Activated T-helper 1 cell treated with anti-CD3 and anti-CD28 coated beads, Interleukin-12 subunit alpha, Interleukin-12 subunit beta, Interleukin-2, Interleukin-4 antibody, amounts not matched to agents 30 ng/mL and 10 ng/mL and 1 ng/mL, durations not matched to agents 14 hours and 24 hours and 36 hours (primary cell): ENCODE data around the gene KRT4. TPM values are rescaled to one million over a fixed set of nuclear protein-coding genes. Genes with fewer than 3 reads are reported as not detected.
A peak's percentile ranks its signal among the peaks of the same experiment; 100 is the strongest.

Experiments used
- DNase-seq: peaks from one replicate; pipeline ENCODE4 v3.0.0; 2021; ENCODE audit warnings: low spot score
- H3K27ac Mint-ChIP-seq: one replicate; pipeline ENCODE4 v1.8.0; 2021; ENCODE audit warnings: mild to moderate bottlenecking, mixed read lengths
- H3K27me3 Mint-ChIP-seq: one replicate; pipeline ENCODE4 v1.8.0; 2022; ENCODE audit warnings: mild to moderate bottlenecking, moderate library complexity, mixed read lengths; ENCODE audit not compliant: insufficient read depth
- H3K36me3 Mint-ChIP-seq: one replicate; pipeline ENCODE4 v1.8.0; 2021; ENCODE audit warnings: low read depth, mixed read lengths
- H3K4me1 Mint-ChIP-seq: one replicate; pipeline ENCODE4 v1.8.0; 2021; ENCODE audit warnings: low read depth, mixed read lengths
- H3K4me3 Mint-ChIP-seq: one replicate; pipeline ENCODE4 v1.8.0; 2021; ENCODE audit warnings: mild to moderate bottlenecking, moderate library complexity, mixed read lengths
- H3K9me3 Mint-ChIP-seq: one replicate; pipeline ENCODE4 v1.8.0; 2021; ENCODE audit warnings: mixed read lengths
- intact Hi-C: fragments of 100-400 bp; cut with micrococcal nuclease; formaldehyde crosslinking; loops from one replicate; pipeline ENCODE4 v1.15.1; 2024
- total RNA-seq: library from RNA; stranded (reverse); gene quantifications from 2 replicates; pipeline ENCODE4 v1.2.3, GENCODE V29; 2022

Gene KRT4
- total RNA-seq, 1 donor from 2014 or later = not detected

DNA sequence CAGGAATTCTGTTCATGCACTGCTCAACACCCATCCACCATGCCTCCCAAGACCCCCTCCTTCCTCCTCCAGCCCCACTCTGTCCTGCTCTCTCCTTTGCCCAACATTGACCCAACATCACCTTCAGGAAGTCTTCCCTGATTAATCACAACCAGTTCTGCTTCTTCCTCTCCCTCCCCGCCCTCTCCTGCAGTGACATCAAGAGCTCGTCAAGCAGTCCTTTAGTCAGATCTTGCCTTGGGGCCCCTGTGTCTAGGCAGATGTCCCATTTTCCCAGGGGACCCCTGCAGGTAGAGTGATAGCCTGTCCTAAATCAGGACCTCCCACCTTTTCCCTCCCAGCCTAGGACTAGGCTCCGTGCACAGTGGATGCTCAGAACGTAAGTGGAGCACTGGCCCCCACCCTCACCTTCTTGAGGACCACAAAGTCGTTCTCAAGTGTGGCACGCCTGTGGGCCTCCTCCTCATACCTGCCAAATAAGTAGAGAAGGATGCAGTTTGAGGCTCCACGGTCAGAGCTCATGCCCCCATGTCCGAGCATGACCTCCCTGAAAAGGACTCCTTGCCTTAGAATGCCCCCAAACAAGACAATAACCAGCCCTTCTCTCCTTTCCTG is 32.5 kb upstream of the KRT4 start:
- no peak overlapping the region for H3K27ac Mint-ChIP-seq
- intact Hi-C loops = no loop called here
- H3K4me1 Mint-ChIP-seq = no peaks in the 10 kb centered on the region
- H3K9me3 Mint-ChIP-seq = no peaks in the 10 kb centered on the region
- H3K27me3 Mint-ChIP-seq = peaks cover 6% of the 10 kb centered on the region
- DNase-seq = no peak
- no peak overlapping the region for H3K4me3 Mint-ChIP-seq
- no peaks in the 10 kb centered on the region for H3K36me3 Mint-ChIP-seq

DNA sequence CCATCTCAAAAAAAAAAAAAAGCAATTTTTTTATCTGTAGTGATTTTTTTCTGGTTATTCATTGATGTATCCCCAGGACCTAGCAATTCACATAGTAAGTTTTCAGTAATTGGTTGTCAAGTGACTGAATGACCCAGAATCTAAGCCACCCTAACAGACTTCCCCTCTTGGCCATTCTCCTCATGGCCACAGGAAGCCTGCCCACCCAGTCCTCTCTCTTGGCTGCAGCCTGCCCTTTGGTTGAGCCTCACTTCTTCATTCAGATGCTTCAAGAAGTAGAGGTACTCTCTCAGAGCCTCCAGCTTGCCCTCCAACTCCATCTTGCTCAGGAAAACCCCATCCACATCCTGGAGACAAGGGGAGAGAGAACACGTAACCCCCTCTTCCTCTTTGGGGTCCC is 32.0 kb upstream of the KRT4 start:
- Mint-ChIP-seq H3K36me3 (no peaks in the 10 kb centered on the region), H3K27ac (no peak overlapping the region), H3K4me1 (no peaks in the 10 kb centered on the region), H3K4me3 (no peak overlapping the region), H3K9me3 (no peaks in the 10 kb centered on the region), H3K27me3 (peaks cover 6% of the 10 kb centered on the region)
- intact Hi-C loops = no loop called here
- no peak for DNase-seq

GRCh38 chr12:52844386-52844785 is 30.5 kb upstream of the KRT4 start:
- Mint-ChIP-seq H3K36me3 (no peaks in the 10 kb centered on the region), H3K4me1 (no peaks in the 10 kb centered on the region), H3K27me3 (peaks cover 3% of the 10 kb centered on the region), H3K27ac (no peak overlapping the region), H3K9me3 (no peaks in the 10 kb centered on the region), H3K4me3 (no peak overlapping the region)
- intact Hi-C loops = no loop called here
- DNase-seq = no peak

DNA sequence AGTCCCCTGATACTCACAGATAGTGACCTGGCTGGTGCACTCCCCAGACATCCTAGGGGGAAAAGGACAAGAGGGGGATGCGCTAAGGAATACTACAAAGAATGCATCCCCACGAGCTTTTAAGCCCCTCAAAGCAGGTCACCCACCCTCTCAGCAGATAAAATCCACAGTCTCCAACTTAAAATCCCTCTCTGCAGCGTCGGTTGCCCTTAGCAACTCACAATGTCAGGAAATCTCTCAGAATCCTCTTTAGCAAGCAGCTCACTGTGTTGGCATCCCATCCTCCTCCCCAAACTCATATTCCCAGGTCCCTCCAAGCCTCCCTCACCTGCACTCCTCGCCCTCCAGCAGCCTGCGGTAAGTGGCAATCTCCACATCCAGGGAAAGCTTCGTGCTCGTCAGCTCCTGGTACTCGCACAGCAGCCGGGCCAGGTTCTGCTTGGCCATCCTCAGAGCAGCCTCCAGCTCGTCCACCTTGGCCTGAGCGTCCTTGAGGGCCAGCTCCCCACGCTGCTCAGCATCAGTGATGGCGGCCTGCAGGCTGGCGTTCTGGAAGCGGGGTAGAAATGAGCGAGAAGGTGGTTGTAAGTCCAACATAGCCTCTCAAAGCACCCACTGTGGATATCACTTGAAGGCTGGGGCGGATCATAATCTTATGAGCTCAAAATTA is 25.7 kb upstream of the KRT4 start:
- Mint-ChIP-seq H3K27me3 (peaks cover 8% of the 10 kb centered on the region), H3K9me3 (no peaks in the 10 kb centered on the region), H3K4me3 (no peak overlapping the region), H3K27ac (no peak overlapping the region), H3K36me3 (no peaks in the 10 kb centered on the region), H3K4me1 (peaks cover 31% of the 10 kb centered on the region)
- intact Hi-C loops = no loop called here
- no peak for DNase-seq

DNA sequence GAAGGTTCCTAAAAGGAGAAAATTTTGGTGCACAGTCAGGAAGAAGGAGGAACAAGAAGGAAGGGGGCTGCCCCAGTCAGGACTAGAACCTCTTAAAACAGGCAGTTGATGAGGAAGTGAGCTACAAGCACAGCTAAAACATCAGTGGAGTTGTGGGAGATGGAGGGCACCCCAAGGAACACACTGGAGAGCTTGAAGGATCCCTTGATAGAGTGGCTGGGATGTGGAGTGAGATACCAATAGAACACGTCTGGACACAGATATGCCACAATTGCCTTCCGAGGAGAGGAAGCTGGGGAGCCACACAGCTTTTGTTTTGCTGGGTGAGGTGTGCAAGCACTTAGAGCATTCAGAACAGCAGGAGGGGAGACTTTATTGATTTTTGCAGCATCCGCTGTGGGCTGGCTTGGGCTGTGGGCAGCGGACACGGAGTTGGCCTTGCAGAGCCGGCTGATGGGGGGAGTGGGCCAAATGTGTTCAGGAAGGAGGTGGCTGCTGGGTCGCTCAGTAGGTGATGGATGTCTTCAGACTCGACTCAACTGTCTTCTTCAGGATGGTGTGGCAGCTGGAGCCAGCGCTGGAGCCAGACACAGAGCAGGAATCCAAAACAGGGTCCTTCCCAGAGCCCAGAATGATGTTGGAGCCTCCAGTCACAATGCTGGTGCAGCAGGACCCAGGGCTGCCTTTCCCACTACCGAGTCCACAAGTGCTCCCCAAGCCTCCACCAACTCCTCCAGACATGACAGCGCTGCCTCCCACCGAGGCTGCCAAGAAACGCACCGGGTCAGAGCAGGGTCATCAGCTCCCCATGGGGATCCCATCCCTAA is 24.9 kb upstream of the KRT4 start:
- peaks cover 8% of the 10 kb centered on the region for H3K27me3 Mint-ChIP-seq
- peaks cover 31% of the 10 kb centered on the region for H3K4me1 Mint-ChIP-seq
- intact Hi-C loops = no loop called here
- H3K9me3 Mint-ChIP-seq = no peaks in the 10 kb centered on the region
- no peak overlapping the region for H3K27ac Mint-ChIP-seq
- no peak overlapping the region for H3K4me3 Mint-ChIP-seq
- H3K36me3 Mint-ChIP-seq = no peaks in the 10 kb centered on the region
- DNase-seq = no peak

- DNase-seq = no peak
- H3K36me3 Mint-ChIP-seq = no peaks in the 10 kb centered on the region
- intact Hi-C loops = no loop called here
- no peak overlapping the region for H3K4me3 Mint-ChIP-seq
- peaks cover 31% of the 10 kb centered on the region for H3K4me1 Mint-ChIP-seq
- no peaks in the 10 kb centered on the region for H3K9me3 Mint-ChIP-seq
- no peak overlapping the region for H3K27ac Mint-ChIP-seq
- H3K27me3 Mint-ChIP-seq = peaks cover 8% of the 10 kb centered on the region
These were observed 24.1 kb upstream of the KRT4 start for GRCh38 chr12:52837781-52838608.

GRCh38 chr12:52837413-52837741 is 23.5 kb upstream of the KRT4 start:
- no peaks in the 10 kb centered on the region for H3K36me3 Mint-ChIP-seq
- intact Hi-C loops = no loop called here
- no peaks in the 10 kb centered on the region for H3K9me3 Mint-ChIP-seq
- peak overlapping the region; percentile 42 for H3K4me3 Mint-ChIP-seq
- DNase-seq = no peak
- H3K27me3 Mint-ChIP-seq = peaks cover 8% of the 10 kb centered on the region
- H3K27ac Mint-ChIP-seq = peak overlapping the region; percentile 37
- H3K4me1 Mint-ChIP-seq = peaks cover 31% of the 10 kb centered on the region

GRCh38 chr12:52836491-52837412 is 22.8 kb upstream of the KRT4 start:
- no peak for DNase-seq
- Mint-ChIP-seq H3K27me3 (peaks cover 8% of the 10 kb centered on the region), H3K4me1 (peaks cover 31% of the 10 kb centered on the region), H3K36me3 (no peaks in the 10 kb centered on the region), H3K4me3 (peak overlapping the region; percentile 42), H3K27ac (peak overlapping the region; percentile 77), H3K9me3 (no peaks in the 10 kb centered on the region)
- intact Hi-C loops = no loop called here

GRCh38 chr12:52836042-52836466 is 22.1 kb upstream of the KRT4 start:
- peaks cover 31% of the 10 kb centered on the region for H3K4me1 Mint-ChIP-seq
- peak overlapping the region; percentile 77 for H3K27ac Mint-ChIP-seq
- intact Hi-C loops = no loop called here
- H3K36me3 Mint-ChIP-seq = no peaks in the 10 kb centered on the region
- peak overlapping the region; percentile 2 for H3K4me3 Mint-ChIP-seq
- no peaks in the 10 kb centered on the region for H3K9me3 Mint-ChIP-seq
- H3K27me3 Mint-ChIP-seq = peaks cover 8% of the 10 kb centered on the region
- DNase-seq = no peak

- Mint-ChIP-seq H3K36me3 (no peaks in the 10 kb centered on the region), H3K9me3 (no peaks in the 10 kb centered on the region), H3K4me3 (no peak overlapping the region), H3K27me3 (peaks cover 8% of the 10 kb centered on the region), H3K27ac (peak overlapping the region; percentile 77), H3K4me1 (peaks cover 31% of the 10 kb centered on the region)
- DNase-seq = no peak
- intact Hi-C loops = no loop called here
These were observed 21.5 kb upstream of the KRT4 start for GRCh38 chr12:52835271-52836041.

DNA sequence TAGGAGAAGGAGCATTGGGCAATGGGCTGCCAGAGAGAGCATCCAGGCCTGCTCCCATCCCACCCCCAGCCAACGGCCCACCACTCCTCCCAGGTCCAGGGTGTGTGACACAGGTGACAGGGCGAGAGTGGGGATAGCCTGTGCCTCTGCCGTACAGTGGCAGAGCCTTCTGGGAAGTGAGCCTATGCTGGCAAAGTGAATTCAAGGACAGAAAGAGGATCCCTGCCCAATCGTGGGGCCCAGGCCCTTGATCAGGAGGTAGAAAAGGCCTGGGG is 20.7 kb upstream of the KRT4 start:
- peaks cover 5% of the 10 kb centered on the region for H3K27me3 Mint-ChIP-seq
- H3K4me1 Mint-ChIP-seq = peaks cover 31% of the 10 kb centered on the region
- no peak for DNase-seq
- H3K4me3 Mint-ChIP-seq = no peak overlapping the region
- H3K9me3 Mint-ChIP-seq = no peaks in the 10 kb centered on the region
- H3K27ac Mint-ChIP-seq = no peak overlapping the region
- intact Hi-C loops = no loop called here
- no peaks in the 10 kb centered on the region for H3K36me3 Mint-ChIP-seq
